Endothelial cell (in vitro differentiated cells): ENCODE measurements around the gene STX8. TPM values are rescaled to one million over a fixed set of nuclear protein-coding genes. Genes with fewer than 3 reads are reported as not detected.

ENCODE experiments used
- DNase-seq: peaks from one replicate; pipeline ENCODE4 v3.0.0; 2021; ENCODE audit warnings: low spot score
- H3K27ac Mint-ChIP-seq: one replicate; pipeline ENCODE4 v1.8.0; 2021; ENCODE audit warnings: mixed read lengths, inconsistent platforms; ENCODE audit not compliant: unreplicated experiment
- H3K27me3 Mint-ChIP-seq: one replicate; pipeline ENCODE4 v1.8.0; 2021; ENCODE audit warnings: mild to moderate bottlenecking, moderate library complexity, mixed read lengths, inconsistent platforms; ENCODE audit not compliant: unreplicated experiment
- H3K36me3 Mint-ChIP-seq: one replicate; pipeline ENCODE4 v1.8.0; 2021; ENCODE audit warnings: mild to moderate bottlenecking, low read depth, mixed read lengths, inconsistent platforms; ENCODE audit not compliant: unreplicated experiment
- H3K4me1 Mint-ChIP-seq: one replicate; pipeline ENCODE4 v1.8.0; 2021; ENCODE audit warnings: mild to moderate bottlenecking, mixed read lengths, inconsistent platforms; ENCODE audit not compliant: unreplicated experiment
- H3K4me3 Mint-ChIP-seq: one replicate; pipeline ENCODE4 v1.8.0; 2021; ENCODE audit warnings: mild to moderate bottlenecking, mixed read lengths, inconsistent platforms; ENCODE audit not compliant: unreplicated experiment
- H3K9me3 Mint-ChIP-seq: one replicate; pipeline ENCODE4 v1.8.0; 2021; ENCODE audit warnings: mixed read lengths, inconsistent platforms; ENCODE audit not compliant: unreplicated experiment
- total RNA-seq: library from RNA; stranded (reverse); fragmentation: NEBNext Ultra II Directional; extraction: Animal tissue kit (Norgen Biotek cat#: 25700); gene quantifications from one replicate; pipeline ENCODE4 v1.2.1, GENCODE V29; 2021; ENCODE audit not compliant: unreplicated experiment
- TF ChIP-seq, protein P1 (sequence below): fragments of 200-600 bp; sonication (generic); IDR thresholded peaks from one replicate; pipeline ENCODE4 v1.5.0; 2021; ENCODE audit warnings: antibody characterized with exemption; ENCODE audit not compliant: unreplicated experiment

Gene STX8
- total RNA-seq, 1 donor from 2014 or later = 49.2 TPM

DNA sequence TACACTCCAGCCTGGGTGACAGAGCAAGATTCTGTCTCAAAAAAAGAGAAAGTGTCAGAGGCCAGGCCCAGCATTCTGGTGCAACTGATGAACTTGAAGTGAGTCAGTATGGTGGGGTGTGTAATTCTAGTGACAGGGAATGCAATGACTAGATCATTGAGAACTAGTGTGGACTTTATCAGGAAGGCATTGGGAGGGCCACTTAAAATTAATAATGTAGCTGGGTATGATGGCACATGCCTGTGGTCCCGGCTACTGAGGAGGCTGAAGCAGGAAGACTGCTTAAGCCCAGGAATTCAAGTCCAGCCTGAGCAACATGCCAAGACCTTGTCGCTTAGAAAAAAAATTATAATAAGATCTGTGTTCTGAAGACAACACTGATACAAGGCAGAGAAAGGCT is 90.8 kb downstream of the STX8 start:
- no peak for DNase-seq
- Mint-ChIP-seq H3K27me3 (peaks cover 4% of the 10 kb centered on the region), H3K9me3 (no peaks in the 10 kb centered on the region), H3K4me1 (peaks cover 30% of the 10 kb centered on the region), H3K36me3 (peaks cover 10% of the 10 kb centered on the region), H3K27ac (no peak overlapping the region), H3K4me3 (no peak overlapping the region)
- TF ChIP-seq, protein P1, sequence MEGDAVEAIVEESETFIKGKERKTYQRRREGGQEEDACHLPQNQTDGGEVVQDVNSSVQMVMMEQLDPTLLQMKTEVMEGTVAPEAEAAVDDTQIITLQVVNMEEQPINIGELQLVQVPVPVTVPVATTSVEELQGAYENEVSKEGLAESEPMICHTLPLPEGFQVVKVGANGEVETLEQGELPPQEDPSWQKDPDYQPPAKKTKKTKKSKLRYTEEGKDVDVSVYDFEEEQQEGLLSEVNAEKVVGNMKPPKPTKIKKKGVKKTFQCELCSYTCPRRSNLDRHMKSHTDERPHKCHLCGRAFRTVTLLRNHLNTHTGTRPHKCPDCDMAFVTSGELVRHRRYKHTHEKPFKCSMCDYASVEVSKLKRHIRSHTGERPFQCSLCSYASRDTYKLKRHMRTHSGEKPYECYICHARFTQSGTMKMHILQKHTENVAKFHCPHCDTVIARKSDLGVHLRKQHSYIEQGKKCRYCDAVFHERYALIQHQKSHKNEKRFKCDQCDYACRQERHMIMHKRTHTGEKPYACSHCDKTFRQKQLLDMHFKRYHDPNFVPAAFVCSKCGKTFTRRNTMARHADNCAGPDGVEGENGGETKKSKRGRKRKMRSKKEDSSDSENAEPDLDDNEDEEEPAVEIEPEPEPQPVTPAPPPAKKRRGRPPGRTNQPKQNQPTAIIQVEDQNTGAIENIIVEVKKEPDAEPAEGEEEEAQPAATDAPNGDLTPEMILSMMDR = no peak

DNA sequence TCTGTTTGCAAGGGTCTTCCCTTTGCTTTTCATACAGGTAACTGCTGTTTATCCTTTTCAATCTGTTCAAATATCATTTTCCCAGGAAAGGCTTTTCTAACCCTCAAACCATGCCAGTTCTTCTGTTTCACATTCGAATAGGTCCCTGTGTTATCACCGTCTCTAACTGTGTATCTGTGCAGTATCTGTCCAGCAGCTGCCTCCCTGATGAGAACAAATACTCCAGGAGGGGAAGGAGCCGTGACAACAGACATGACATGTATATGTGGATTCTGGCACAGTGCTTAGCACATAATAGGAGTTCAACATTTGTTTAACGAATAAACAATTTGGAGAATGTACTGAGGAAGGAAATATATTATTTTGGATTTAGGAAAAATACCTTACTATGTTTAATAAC is 95.7 kb downstream of the STX8 start:
- Mint-ChIP-seq H3K27me3 (no peaks in the 10 kb centered on the region), H3K27ac (no peak overlapping the region), H3K9me3 (no peaks in the 10 kb centered on the region), H3K36me3 (peaks cover 3% of the 10 kb centered on the region), H3K4me1 (peaks cover 24% of the 10 kb centered on the region), H3K4me3 (no peak overlapping the region)
- no peak for DNase-seq
- TF ChIP-seq, protein P1 = no peak

DNA sequence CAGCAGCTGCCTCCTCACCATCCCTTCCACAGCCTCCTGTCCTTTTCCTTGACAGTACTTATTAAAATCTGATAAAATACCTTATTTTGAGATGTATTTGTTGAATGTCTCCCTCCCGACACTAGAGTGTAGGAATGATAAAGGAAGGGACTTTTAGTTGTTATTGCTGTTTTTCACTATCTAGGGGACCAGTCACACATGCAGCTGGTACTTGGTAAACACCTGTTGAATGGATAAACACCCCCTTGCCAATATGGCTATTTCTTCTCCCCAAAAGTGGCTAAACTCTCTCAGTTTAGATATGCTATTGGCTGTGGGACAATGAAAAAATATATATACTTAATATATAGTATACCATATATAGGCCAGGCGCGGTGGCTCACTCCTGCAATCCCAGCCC is 96.7 kb downstream of the STX8 start:
- Mint-ChIP-seq H3K27ac (no peak overlapping the region), H3K4me3 (no peak overlapping the region), H3K36me3 (no peaks in the 10 kb centered on the region), H3K4me1 (peaks cover 19% of the 10 kb centered on the region), H3K9me3 (no peaks in the 10 kb centered on the region), H3K27me3 (peaks cover under 1% of the 10 kb centered on the region)
- DNase-seq = no peak
- TF ChIP-seq, protein P1 = no peak

DNA sequence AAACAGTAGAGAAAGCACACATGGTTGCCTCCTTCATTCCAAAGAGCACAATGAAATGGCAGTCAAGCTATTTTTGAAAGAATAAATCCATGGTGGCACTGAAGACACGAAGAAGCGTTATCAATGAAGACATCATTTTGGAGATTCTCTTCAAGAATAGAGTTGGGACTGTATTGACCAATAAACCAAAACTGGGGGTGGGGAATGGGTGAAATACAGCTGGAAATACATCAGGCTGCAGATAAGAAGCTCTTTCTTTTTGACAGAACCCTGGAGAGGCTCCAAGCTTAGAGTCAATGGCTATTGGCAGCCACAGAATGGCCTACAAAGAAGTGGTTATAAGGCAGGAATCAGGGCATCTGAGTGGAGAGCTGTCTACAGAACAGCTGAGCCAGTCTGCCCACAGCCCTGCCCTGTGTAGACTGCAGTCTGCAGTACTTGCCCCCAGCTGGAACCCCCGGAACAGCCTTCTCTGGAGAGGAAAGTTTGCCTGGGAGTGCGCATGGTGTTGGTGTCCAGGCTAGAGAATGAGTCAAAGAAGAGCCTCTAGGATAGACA is 100.4 kb downstream of the STX8 start:
- H3K27ac Mint-ChIP-seq = no peak overlapping the region
- H3K36me3 Mint-ChIP-seq = no peaks in the 10 kb centered on the region
- TF ChIP-seq, protein P1 = no peak
- peaks cover 3% of the 10 kb centered on the region for H3K4me1 Mint-ChIP-seq
- H3K9me3 Mint-ChIP-seq = no peaks in the 10 kb centered on the region
- no peak overlapping the region for H3K4me3 Mint-ChIP-seq
- peaks cover 2% of the 10 kb centered on the region for H3K27me3 Mint-ChIP-seq
- DNase-seq = no peak

DNA sequence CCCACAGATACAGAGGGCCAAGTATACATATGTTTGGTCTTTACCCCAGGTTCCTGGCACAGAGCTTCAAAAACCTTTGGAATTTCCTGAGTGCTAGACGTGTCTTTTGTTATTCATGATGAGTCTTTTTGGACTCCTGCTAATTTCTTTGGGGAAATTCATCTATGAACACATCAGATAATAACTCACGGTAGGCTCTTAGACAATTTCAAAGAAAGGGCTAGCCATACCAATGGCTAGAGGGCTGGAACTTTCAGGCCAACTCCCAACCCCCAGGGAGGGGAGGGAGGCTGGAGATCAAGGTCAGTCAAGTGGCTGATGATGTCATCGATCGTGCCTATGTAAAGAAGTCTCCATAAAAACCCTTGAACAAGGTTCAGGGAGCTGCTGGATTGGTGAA is 101.9 kb downstream of the STX8 start:
- DNase-seq = no peak
- H3K27me3 Mint-ChIP-seq = peaks cover 2% of the 10 kb centered on the region
- H3K36me3 Mint-ChIP-seq = no peaks in the 10 kb centered on the region
- H3K27ac Mint-ChIP-seq = no peak overlapping the region
- H3K4me3 Mint-ChIP-seq = no peak overlapping the region
- peaks cover 11% of the 10 kb centered on the region for H3K4me1 Mint-ChIP-seq
- H3K9me3 Mint-ChIP-seq = no peaks in the 10 kb centered on the region
- TF ChIP-seq, protein P1 = no peak
